Smooth muscle cell (in vitro differentiated cells): ENCODE measurements around the gene KIF3B. TPM values are rescaled to one million over a fixed set of nuclear protein-coding genes. Genes with fewer than 3 reads are reported as not detected.
"Not testable (repeated sequence)": the region's sequence is repeated elsewhere in the genome, so short reads cannot be mapped to it uniquely, and the experiment has no call there.

Experiments
- DNase-seq: peaks from one replicate; lab custom pipeline; 2025; ENCODE audit not compliant: unreplicated experiment; lab: John Stamatoyannopoulos, UW
- H2AFZ ChIP-seq: fragments of 200-600 bp; sonication (generic); 2 replicates; pipeline ENCODE4 v1.6.0; 2016; ENCODE audit warnings: antibody characterized with exemption, low read depth, mild to moderate bottlenecking
- H3F3A ChIP-seq: fragments of 200-600 bp; sonication (generic); 2 replicates; pipeline ENCODE4 v1.6.0; 2017; ENCODE audit warnings: antibody characterized with exemption, low read depth
- H3K27ac ChIP-seq: fragments of 200-600 bp; sonication (generic); 2 replicates; pipeline ENCODE4 v1.5.1; 2016; ENCODE audit warnings: low read depth, mild to moderate bottlenecking
- H3K27me3 ChIP-seq: fragments of 200-600 bp; sonication (generic); 2 replicates; pipeline ENCODE4 v1.6.1; 2016; ENCODE audit warnings: low read depth, mild to moderate bottlenecking
- H3K36me3 ChIP-seq: fragments of 200-600 bp; sonication (generic); 2 replicates; pipeline ENCODE4 v1.5.1; 2016; ENCODE audit warnings: low read depth
- H3K4me1 ChIP-seq: fragments of 200-600 bp; sonication (generic); 2 replicates; pipeline ENCODE4 v1.5.1; 2016; ENCODE audit warnings: low read depth
- H3K4me2 ChIP-seq: fragments of 200-600 bp; sonication (generic); 2 replicates; pipeline ENCODE4 v1.6.0; 2016; ENCODE audit warnings: mild to moderate bottlenecking
- H3K4me3 ChIP-seq: fragments of 200-600 bp; sonication (generic); 2 replicates; pipeline ENCODE4 v1.5.1; 2016; ENCODE audit warnings: mild to moderate bottlenecking
- H3K79me2 ChIP-seq: fragments of 200-600 bp; sonication (generic); 2 replicates; pipeline ENCODE4 v1.6.0; 2016; ENCODE audit warnings: low read depth, mild to moderate bottlenecking
- H3K9ac ChIP-seq: fragments of 200-600 bp; sonication (generic); 2 replicates; pipeline ENCODE4 v1.6.0; 2016; ENCODE audit warnings: low read depth
- H3K9me3 ChIP-seq: fragments of 200-600 bp; sonication (generic); replicated peaks from 2 replicates; pipeline ENCODE4 v1.5.1; 2016; ENCODE audit warnings: low read depth
- H4K20me1 ChIP-seq: fragments of 200-600 bp; sonication (generic); 2 replicates; pipeline ENCODE4 v1.6.0; 2016; ENCODE audit warnings: low read depth
- CTCF ChIP-seq: fragments of 200-600 bp; sonication (generic); IDR thresholded peaks from 2 replicates; pipeline ENCODE4 v1.5.1; 2017; ENCODE audit warnings: borderline replicate concordance, mild to moderate bottlenecking, antibody characterized with exemption; ENCODE audit not compliant: insufficient read depth, poor library complexity, severe bottlenecking
- WGBS: methylation state at CpG from one replicate; pipeline ENCODE4 v1.1.7; 2016; ENCODE audit warnings: low lambda C conversion rate; 5-methylcytosine and 5-hydroxymethylcytosine counted together
- polyA plus RNA-seq: library from polyadenylated mRNA; unstranded; fragments of >200 nt; fragmentation: Nextera tagmentation; extraction: Ambion mirVana; gene quantifications from 2 replicates; pipeline ENCODE4 v1.2.1, GENCODE V29; 2016
- total RNA-seq: library from RNA; depleted of rRNA; stranded (reverse); fragments of >200 nt; gene quantifications from 2 replicates; pipeline ENCODE4 v1.2.3, GENCODE V29; 2014

KIF3B gene
- total and polyA plus RNA-seq, 2 experiments from 2014 or later = 8.2 to 20.0 TPM

GRCh38 chr20:32285621-32286371, 8.3 kb downstream of the KIF3B start:
- H3K27ac ChIP-seq = no peak overlapping the region
- no peaks in the 10 kb centered on the region for H3K27me3 ChIP-seq
- peaks cover 68% of the 10 kb centered on the region for H3K79me2 ChIP-seq
- no peak overlapping the region for H3K4me2 ChIP-seq
- WGBS = 89% methylated on average over 4 of the region's 4 CpGs
- peaks cover 83% of the 10 kb centered on the region for H4K20me1 ChIP-seq
- H3K4me3 ChIP-seq = no peak overlapping the region
- no peak overlapping the region for H3K9ac ChIP-seq
- H3K9me3 ChIP-seq = no peaks in the 10 kb centered on the region
- no peaks in the 10 kb centered on the region for H3K4me1 ChIP-seq
- no peak overlapping the region for H2AFZ ChIP-seq
- no peaks in the 10 kb centered on the region for H3K36me3 ChIP-seq
- no peak for TF ChIP-seq CTCF
- DNase-seq = no peak
- no peaks in the 10 kb centered on the region for H3F3A ChIP-seq

- Histone ChIP-seq H3K9ac (no peak overlapping the region), H3K79me2 (peaks cover 71% of the 10 kb centered on the region), H3K9me3 (no peaks in the 10 kb centered on the region), H3K4me3 (no peak overlapping the region), H2AFZ (no peak overlapping the region), H3F3A (no peaks in the 10 kb centered on the region), H3K27ac (no peak overlapping the region), H3K4me2 (no peak overlapping the region), H3K4me1 (no peaks in the 10 kb centered on the region), H4K20me1 (peaks cover 94% of the 10 kb centered on the region), H3K27me3 (no peaks in the 10 kb centered on the region), H3K36me3 (no peaks in the 10 kb centered on the region)
- 96% methylated on average over 6 of the region's 6 CpGs for WGBS
- DNase-seq = no peak
- TF ChIP-seq CTCF = no peak
These were observed 9.8 kb downstream of the KIF3B start for GRCh38 chr20:32287231-32287638.

GRCh38 chr20:32288225-32288849, 10.9 kb downstream of the KIF3B start:
- no peaks in the 10 kb centered on the region for H3F3A ChIP-seq
- no peak overlapping the region for H3K4me2 ChIP-seq
- no peaks in the 10 kb centered on the region for H3K27me3 ChIP-seq
- peaks cover 95% of the 10 kb centered on the region for H4K20me1 ChIP-seq
- H3K9ac ChIP-seq = no peak overlapping the region
- no peaks in the 10 kb centered on the region for H3K36me3 ChIP-seq
- H3K27ac ChIP-seq = no peak overlapping the region
- H3K79me2 ChIP-seq = peaks cover 76% of the 10 kb centered on the region
- H3K4me1 ChIP-seq = no peaks in the 10 kb centered on the region
- 91% methylated on average over 6 of the region's 6 CpGs for WGBS
- no peak for DNase-seq
- TF ChIP-seq CTCF = no peak
- H3K4me3 ChIP-seq = no peak overlapping the region
- H2AFZ ChIP-seq = no peak overlapping the region
- no peaks in the 10 kb centered on the region for H3K9me3 ChIP-seq

GRCh38 chr20:32289299-32289660, 11.8 kb downstream of the KIF3B start:
- not testable (repeated sequence) for H3K4me2 ChIP-seq, H3K27ac ChIP-seq, DNase-seq, H2AFZ ChIP-seq, H3K9me3 ChIP-seq, H3K9ac ChIP-seq, H3K4me1 ChIP-seq, H3K4me3 ChIP-seq, H3K36me3 ChIP-seq, H3K27me3 ChIP-seq, H3F3A ChIP-seq
- Histone ChIP-seq H3K79me2 (peaks cover 75% of the 10 kb centered on the region), H4K20me1 (peaks cover 95% of the 10 kb centered on the region)
- WGBS = 95% methylated on average over 4 of the region's 4 CpGs
